DMS53 treated with DMSO at 0.1 percent for 48 hours (cell line): ENCODE measurements around the gene KRTAP5-3.
"Not testable (repeated sequence)": the region's sequence is repeated elsewhere in the genome, so short reads cannot be mapped to it uniquely, and the experiment has no call there.

Experiments
- DNase-seq: peaks from one replicate; lab custom pipeline; 2025; ENCODE audit not compliant: unreplicated experiment; lab: John Stamatoyannopoulos, UW

The KRTAP5-3 gene

GRCh38 chr11:1584661-1585370, 23.4 kb downstream of the KRTAP5-3 start, which contains the start of gene KRTAP5-1:
Gene KRTAP5-1 (minus strand): TSS chr11:1585283. CDS start chr11:1585249, 34 bp downstream.
- not testable (repeated sequence) for DNase-seq

DNA sequence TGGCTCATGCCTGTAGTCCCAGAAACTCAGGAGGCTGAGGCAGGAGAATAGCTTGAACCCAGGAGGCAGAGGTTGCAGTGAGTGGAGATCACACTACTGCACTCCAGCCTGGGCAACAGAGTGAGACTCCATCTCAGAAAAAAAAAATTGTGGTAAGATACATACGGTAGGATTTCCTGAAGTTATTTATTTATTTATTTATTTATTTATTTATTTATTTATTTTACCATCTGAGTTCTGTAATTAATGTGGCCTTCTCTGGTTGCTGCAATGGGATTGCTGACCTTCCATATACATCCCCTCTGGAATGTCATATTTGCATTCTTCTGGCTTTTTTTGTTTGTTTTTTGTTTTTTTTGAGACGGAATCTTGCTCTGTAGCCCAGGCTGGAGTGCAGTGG, 25.4 kb downstream of the KRTAP5-3 start:
- not testable (repeated sequence) for DNase-seq

DNA sequence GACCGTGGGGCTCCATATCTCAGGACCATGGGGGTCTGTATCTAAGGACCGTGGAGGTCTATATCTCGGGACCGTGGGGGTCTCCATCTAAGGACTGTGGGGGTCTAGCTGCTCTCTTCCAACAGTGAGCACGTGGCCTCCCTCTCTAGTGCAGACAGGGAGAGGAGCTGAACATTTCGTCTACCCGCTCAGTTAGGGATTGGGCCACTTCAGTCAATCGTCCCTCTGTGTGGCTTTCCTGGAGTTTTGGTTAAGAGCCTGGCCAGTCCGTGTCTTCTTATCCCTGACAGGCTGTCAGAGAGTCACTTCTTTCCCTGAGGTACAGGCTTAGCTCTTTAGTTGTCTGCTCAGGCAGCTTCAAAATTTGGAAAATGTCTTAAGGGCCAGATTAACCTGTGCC, 26.3 kb downstream of the KRTAP5-3 start:
- no peak for DNase-seq

DNA sequence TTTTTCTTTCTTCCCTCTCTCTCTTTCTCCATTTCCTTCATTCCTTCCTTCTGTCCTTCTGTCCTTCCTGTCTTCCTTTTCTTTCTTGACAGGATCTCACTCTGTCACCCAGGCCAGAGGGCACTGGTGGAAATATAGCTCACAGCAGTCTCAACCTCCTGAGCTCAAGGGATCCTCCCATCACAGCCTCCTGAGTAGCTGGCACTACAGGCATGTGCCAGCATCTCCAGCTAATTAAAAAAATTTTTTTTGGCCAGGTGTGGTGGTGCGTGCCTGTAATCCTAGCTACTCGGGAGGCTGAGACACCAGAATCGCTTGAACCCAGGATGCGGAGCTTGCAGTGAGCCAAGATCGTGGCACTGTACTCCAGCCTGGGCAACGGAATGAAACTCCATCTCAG, 31.4 kb downstream of the KRTAP5-3 start:
- DNase-seq = no peak

DNA sequence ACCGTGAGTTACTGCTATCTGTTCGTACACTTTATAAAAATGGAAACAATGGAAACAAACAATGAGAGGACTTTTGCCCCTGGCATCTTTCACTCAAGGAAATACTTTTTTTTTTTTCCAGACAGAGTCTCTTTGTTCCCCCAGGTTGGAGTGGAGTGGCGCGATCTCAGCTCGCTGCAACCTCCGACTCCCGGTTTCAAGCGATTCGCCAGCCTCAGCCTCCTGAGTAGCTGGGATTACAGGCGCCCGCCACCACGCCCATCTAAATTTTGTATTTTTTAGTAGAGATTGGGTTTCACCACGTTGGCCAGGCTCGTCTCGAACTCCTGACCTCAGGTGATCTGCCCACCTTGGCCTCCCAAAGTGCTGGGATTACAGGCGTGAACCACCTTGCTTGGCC, 32.5 kb downstream of the KRTAP5-3 start:
- not testable (repeated sequence) for DNase-seq

- DNase-seq = no peak
These were observed 33.4 kb downstream of the KRTAP5-3 start for GRCh38 chr11:1574933-1575242.

DNA sequence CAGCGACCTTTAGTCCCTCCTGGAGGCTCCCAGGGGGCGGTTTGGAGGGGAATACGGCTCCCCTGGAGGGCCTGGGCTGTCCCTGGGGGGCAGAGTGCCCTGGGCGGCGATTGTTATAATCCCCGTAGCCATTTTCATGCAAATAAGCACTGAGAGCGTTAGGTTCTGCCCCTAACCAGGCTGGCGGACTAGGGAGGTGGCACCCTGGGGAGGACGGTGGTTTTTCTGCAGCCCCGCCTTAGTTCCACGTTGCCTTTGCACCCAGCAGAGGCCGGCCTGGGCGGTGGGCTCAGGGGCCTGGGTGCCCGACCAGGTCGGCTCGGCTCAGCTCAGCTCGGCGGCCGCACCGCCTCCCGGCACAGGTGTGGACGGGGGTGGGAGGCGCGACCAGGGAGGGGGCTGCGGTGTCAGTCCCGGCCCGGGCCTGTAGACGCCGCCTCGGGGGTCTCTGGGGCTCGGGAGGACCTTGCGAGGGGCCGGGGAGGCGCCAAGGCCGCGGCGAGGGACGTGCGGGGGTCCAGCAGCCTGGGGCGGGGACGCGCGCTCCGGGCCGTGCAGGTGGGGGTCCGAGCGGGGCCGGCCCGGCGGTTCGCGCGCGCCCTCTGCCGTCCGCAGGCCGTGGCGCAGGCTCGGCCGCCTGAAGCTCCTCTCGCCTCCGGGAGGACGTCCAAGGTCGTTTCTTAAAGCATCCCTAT, 33.9 kb downstream of the KRTAP5-3 start:
- peak; percentile 94 for DNase-seq

- DNase-seq = no peak
These were observed 34.4 kb downstream of the KRTAP5-3 start for GRCh38 chr11:1573903-1574237.

GRCh38 chr11:1573077-1573902, 35.0 kb downstream of the KRTAP5-3 start:
- DNase-seq = peak; percentile 77

GRCh38 chr11:1572197-1573076, 35.8 kb downstream of the KRTAP5-3 start, which contains the start of gene DUSP8:
Gene DUSP8 (minus strand): TSS chr11:1572271. CDS start chr11:1565826, 6,445 bp downstream.
- DNase-seq = peak; percentile 87

DNA sequence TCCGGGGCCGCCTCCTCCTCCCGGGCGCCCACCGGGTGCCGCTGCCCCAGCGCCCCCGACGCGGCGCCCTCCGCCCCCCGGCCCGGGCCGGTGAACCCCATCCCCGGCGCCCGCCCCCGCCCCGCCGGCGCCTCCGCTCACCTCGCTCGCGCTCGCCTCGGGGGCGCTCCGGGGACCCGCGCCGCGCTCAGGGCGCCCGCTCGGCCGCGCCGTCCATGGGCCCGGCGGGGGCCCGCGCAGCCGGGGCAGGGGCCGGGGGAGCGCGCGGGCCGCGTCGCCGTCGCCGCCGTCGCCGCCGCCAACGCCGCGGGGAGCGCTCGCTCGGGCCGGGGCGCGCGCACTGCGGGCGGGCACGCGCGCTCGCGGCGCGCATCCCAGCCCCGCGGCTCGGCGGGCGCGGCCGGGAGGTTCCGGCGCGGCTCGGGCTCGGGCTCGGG, 36.5 kb downstream of the KRTAP5-3 start:
- no peak for DNase-seq

GRCh38 chr11:1570896-1571759, 37.1 kb downstream of the KRTAP5-3 start:
- DNase-seq = no peak

- no peak for DNase-seq
These were observed 37.8 kb downstream of the KRTAP5-3 start for GRCh38 chr11:1570531-1570895.

DNA sequence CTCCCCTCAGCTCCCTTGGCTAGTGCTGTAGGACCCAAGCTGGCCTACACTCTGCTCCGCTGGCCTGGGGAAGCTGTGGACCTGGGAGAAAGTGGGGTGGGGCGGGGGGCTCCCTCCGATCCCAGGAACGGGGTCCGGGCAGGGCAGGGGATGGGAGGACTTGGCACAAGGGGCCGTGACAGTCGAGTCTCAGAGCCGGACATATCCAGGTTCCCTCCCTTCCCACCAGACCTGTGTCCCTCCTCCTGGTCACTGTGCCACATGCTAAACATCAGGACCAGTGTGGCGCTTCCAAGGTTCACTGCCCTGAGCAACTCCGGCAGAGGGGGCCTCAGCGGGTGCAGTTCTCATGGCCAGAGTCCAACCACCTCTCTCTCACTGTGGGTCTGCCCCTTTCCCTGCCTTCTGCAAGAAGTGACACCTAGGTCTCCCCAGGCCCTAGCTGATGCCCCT, 38.2 kb downstream of the KRTAP5-3 start:
- DNase-seq = no peak

DNA sequence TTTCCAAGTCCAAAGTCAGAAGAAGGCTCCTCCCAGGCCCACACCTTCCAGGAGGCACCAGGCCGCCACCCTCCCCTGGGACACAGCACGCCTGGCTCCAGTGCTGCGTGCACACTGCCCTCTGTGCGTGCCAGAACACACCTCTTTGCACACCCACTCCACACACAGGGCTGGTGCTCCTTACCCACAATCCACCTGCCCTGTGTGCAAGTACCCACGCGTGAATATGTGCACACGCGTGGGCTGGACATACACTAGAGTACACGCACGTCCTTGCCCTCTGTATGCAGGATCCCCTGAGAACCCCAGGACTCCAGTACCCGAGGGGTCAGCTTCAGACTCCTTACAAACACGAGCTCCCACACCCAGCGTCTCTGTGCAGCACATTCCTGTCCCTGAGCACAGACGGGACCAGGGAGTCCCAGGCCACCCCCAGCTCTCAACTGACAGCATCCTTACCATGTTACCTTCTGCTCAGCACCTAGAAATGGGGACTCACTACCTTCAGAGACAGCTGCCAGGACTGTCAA, 38.9 kb downstream of the KRTAP5-3 start:
- no peak for DNase-seq

- no peak for DNase-seq
These were observed 39.8 kb downstream of the KRTAP5-3 start for GRCh38 chr11:1568441-1568911.

- no peak for DNase-seq
These were observed 40.6 kb downstream of the KRTAP5-3 start for GRCh38 chr11:1567721-1568100.

DNA sequence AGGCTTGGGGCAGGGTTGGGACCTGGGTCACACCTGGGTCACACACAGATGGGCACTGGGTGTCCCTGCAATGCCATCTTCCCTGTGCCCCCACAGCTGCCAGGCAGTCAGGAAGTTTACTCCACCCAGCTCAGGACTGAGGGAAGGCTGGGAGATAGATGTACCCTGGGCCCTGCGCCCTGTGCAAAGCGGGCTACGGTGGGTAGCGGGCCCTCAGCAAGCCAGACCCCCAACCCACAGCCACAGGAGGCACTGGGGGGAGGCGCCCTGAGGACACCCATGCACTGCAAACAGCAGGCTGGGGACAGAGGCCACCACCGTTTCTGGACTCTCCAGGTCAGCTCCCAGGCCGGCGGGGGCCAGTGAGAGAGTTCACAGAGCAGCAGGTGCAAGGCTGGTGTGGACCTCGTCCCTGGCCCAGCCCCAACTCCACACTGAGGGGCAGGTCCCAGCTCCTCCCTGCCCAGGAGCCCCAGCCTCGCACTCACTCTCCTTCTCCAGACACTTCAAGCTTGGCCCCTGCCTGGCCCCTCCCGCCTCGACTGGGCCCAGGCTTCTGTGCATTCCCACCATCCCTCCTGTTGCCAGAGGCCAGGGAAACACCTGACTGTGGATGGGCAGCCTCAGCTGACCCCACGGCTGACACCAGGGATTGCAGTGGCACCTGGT, 41.1 kb downstream of the KRTAP5-3 start:
- no peak for DNase-seq
